HG02763 (cell line): Measurements from ENCODE around the gene DAB2IP.

Experiments
- ATAC-seq: cut with Tn5 transposase; IDR thresholded peaks from one replicate; pipeline ENCODE4 v1.9.1; 2021; ENCODE audit warnings: mild to moderate bottlenecking, moderate library complexity; ENCODE audit not compliant: unreplicated experiment

The DAB2IP gene

DNA sequence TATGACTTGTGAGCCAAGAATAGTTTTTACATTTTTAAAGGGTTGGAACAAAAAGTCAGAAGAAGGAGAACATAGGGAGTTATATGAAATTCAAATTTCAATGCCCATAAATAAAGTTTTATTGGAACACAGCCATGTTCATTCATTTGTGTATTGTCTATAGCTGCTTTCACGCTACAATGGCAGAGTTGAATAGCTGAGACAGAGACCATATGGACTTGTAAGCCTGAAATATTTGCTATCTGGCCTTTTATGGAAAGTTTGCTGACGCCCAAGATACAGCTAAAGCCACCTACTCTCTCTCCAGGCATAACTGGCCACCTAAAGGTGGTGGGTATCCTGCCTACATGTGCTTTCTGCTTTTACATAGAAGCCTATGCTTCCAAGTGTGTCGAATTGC, 10.9 kb downstream of the DAB2IP start:
- ATAC-seq, result no peak

DNA sequence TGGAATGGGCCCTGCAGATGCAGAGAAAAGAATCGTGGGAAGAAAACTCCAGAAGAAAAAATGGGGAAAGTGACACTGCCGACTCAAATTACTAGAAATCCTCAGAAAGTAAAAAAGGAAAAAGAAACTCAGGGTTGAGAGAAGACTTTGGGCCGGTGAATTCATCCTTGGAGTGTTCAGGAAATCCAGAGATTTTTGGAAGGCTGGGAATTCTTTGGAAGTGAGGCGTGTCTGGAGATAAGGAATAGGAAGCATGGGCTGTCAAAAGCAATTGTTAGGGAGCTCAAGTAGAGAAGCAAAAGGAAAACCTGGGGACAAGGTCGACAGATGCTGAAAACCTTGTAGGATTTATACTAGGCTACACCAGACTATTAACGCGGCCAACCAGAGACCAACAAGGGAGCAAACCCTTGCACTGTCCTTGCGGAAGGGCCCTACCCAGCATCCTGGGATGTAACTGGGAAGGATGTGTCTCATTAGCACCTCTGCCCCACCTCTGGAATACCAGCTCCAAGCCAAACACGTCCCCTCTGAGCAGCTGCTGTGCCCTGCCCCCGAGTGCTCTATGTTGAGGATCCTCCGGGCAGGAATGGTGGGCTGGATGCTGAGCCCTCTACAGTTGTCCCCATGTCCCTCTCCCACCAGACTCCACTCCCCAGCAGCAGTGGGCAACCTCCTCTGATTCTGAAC, 11.6 kb downstream of the DAB2IP start:
- no peak for ATAC-seq

DNA sequence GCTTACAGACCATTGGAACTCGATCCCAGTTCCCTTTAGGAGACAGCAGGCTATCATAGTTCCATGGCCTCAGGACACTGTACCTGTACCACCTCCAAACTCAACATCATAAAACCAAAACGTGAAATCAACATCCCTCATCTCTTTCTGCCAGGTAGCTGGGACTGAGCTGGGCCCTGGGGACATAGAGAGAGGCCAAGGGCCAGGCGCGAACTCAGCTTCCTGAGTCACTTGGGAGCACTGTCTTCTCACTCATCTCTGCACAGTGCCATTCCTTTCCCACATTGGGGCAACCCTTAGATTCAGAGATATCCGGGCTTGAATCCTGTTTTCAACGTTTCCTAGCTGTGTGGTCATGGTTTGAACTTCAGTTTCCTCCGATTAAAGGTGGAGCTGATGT, 12.2 kb downstream of the DAB2IP start:
- no peak for ATAC-seq

DNA sequence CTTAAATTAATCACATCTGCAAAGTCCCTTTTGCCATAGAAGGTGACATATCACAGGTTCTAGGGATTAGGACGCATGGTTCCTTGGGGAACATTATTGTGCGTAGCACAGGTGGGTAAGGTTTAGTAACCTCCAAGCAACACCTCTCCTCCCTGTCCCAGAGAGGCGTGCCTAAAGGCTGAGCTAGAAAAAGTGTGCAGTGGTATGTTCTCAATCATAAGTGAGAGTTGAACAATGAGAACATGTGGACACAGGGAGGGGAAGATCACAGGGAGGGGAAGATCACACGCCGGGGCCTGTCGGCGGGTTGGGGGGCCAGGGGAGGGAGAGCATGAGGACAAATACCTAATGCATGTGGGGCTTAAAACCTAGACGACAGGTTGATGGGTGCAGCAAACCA, 14.9 kb downstream of the DAB2IP start:
- ATAC-seq, result no peak

GRCh38 chr9:121667214-121667613, 15.8 kb downstream of the DAB2IP start:
- ATAC-seq, result no peak

- ATAC-seq, result no peak
Measured at GRCh38 chr9:121667890-121668289, 16.5 kb downstream of the DAB2IP start.

DNA sequence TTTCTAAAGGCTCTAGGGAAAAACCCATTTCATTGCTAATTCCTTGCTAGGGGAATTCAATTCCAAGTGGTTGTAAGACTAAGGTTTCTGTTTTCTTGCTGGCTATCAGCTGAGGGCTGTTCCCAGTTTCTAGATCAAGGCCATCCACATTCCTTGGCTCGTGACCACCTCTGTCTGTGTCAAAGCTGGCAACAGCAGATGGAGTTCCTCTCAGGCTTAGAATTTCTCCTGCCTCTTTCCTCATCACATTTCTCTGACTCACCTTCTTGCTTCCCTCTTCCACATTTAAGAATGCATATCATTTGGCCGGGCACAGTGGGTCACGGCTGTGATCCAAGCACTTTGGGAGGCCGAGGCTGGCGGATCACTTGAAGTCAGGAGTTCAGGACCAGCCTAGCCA, 19.0 kb downstream of the DAB2IP start:
- ATAC-seq, result no peak

- ATAC-seq, result no peak
Measured at GRCh38 chr9:121671612-121672155, 20.2 kb downstream of the DAB2IP start.

DNA sequence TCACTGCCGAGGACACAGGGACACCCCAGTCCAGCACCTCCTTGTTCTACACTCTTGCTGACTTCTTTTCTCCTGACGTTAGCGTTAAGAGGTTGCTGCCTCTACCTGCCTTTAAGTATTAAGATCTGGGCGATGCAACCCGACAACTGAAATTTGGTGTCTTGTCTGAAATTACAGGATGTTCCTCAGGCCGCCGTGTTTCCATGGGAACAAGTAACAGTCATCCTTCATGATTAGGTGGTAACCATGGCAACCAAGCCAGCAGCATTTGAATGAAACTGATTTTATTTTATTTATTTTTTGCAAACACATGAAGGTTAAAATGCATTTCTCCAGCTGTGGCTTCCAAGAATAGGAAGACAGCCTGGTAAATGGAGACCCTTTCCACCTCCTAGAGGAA, 20.8 kb downstream of the DAB2IP start:
- ATAC-seq, result no peak

DNA sequence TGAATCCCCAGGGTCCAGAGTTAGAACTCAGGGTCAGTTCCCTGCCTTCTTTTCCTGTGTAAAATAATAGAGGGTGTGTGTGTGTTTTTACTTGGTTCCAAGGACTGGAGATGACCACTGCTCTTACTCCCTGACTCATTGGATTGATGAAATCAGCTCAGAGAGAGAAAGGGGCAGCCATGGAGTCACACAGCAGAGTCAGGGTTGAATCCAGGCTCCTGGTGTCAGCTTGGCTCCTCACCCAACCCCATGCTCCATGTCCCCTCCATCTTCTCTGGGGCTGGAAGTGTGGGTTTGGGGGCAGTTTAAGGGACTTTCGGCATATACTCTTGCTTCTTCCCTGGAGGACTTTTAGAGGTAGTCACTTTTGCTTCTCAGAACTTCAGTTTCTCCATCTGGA, 21.6 kb downstream of the DAB2IP start:
- no peak for ATAC-seq

DNA sequence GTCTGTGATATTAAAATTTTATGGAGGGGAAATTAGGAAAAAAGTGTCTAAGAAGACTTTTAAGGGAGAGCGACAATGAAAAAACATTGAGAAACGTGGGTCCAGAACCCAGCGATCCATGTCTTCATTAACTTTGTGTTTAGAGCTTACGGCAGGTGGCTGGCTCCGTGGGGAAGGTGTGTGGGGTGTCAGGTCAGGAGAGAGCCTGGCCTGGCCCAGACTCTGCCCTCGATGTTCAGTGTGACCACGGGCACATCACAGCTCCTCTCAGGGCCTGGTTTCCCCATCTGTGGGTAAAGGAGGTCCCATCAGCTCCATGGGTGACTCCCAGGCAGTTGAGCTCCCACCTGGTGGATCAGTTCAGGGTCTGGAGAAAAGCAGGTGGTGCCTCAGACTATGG, 22.1 kb downstream of the DAB2IP start:
- no peak for ATAC-seq

DNA sequence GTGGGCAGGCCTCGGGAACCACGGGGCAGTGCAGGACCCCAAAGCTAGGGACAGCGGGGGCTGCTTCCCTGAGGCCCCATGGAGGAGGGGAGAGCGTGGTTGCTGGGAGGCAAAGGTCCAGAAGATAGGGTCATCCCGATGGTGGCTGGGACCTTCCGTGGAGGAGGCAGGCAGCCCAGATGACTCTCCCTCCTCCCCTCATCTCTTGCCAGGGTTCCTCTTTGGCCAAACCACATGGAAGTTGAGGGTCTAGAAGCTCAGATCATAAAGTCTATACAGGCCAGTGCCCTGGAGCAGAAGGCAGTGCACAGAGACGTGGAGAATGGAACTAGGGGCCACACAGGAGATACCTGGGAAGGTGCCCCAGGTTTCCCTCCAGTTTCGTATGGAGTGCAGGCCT, 22.6 kb downstream of the DAB2IP start:
- no peak for ATAC-seq

DNA sequence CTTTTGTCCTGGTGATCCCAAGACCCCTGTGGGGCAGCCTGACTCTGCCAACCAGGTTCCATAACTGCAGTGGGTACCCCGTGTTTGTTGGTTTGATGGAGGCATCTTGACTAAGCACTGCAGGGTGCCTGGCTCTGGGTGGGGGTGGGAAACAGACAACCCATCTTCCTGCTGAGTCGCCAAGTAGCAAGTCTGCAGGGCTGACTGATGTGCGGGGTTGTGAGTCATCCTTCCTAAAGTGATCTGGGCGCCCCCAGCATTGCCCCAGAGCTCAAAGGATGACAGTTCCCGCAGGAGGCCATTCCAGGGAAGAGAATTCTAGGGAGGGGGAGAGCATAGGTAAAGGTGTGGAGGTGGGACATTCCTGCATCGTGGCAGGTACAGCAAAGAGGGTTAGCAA, 23.5 kb downstream of the DAB2IP start:
- ATAC-seq, result no peak

GRCh38 chr9:121675381-121675780, 23.9 kb downstream of the DAB2IP start:
- ATAC-seq, result no peak

DNA sequence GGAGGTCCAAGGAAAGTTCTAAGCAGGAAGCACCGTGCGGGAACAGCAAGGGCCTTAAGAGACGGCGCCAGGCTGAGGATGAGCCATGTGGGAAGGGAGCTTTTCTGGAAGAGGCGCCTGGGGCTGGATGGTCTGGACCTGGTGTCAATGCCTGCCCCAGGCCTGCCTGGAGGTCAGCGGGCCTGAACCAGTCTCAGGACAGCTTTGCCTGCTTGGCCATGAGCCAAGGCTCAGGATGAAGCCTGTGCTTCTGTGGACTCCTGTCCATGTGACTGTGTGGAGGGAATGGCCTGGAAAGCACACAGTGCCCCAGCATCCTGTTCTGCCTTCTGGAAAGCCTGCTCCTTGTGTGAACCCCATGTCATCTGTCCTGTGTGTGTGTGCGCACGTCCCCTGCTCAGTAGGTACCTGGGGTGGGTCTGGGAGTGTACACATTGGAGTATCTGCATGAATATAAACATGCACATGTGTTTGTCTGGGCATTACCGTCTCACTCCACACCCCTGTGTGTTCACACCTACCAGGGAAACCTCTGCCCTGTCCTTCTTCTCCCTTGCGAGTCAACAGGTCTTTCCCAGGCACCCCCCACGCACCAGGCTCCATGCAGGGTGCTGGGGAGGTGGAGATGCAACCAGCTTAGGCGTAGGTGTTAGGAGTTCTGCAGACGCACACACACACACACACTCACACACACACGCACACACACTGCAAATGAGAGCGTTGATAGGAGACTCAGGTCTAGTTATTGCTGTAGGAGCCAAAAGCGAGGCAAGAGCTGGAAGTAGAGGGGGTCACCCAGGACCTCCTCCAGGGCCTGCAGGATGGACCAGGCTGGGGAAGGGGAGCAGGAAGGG, 24.8 kb downstream of the DAB2IP start:
- no peak for ATAC-seq

- ATAC-seq, result no peak
Measured at GRCh38 chr9:121676926-121677325, 25.5 kb downstream of the DAB2IP start.

GRCh38 chr9:121678501-121679022, 27.1 kb downstream of the DAB2IP start:
- no peak for ATAC-seq

GRCh38 chr9:121679901-121680635, 28.6 kb downstream of the DAB2IP start:
- ATAC-seq, result no peak

- ATAC-seq, result no peak
Measured at GRCh38 chr9:121681404-121681803, 30.0 kb downstream of the DAB2IP start.

DNA sequence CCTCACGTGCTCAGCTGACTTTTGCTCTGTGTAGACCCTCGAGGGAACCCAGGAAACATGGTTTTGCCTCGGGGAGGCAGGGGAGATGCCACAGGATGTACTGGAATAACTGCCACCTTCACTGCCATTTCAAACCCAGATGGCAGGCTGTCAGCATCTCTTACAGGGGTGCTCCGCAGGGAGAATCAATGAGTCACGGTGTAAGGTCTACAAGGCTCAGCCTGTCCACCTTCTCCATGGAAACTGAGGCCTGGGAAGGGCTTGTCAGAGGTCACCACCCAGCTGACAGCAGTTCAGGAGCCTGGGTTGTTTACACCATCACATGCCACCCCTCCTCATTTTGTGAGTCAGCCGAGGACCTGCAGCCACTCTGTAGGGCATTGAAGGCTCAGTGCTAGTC, 30.8 kb downstream of the DAB2IP start:
- no peak for ATAC-seq

DNA sequence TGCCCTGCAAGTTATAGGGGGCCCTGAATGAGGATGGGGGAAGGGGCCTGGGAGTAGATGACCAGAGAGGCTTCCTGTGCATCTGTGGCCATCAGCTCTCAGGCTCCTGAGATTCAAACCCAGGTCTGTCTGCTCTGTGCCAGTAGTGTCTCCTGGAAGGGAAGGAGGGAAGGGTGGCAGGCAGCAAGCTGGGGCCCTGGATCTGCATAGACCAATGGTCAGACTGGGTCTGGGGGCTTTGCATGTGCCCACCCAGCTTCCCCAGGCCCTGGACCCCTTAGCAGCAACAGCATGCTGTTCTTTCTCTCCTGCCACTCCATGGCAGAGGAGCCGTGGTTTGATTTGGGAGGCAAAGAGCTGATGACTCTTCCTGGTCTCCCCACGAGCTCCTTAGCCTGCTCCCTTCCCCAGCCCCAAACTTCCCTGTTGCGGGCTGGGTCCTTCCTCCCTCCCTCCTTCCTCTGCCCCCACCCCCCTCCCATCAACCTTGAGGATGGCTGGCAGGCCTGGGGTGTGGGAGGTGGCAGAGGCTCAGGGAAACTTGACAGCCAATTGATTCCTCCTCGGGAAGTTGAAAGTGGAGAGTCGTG, 31.6 kb downstream of the DAB2IP start:
- no peak for ATAC-seq
